ENCODE data around the gene MACROD1.

MACROD1 gene

GRCh38 chr11:64165842-64166635, at the start of gene MACROD1:
Gene MACROD1 (minus strand): TSS chr11:64166113. CDS start chr11:64165994, 119 bp downstream.
- peak; percentile 82 for DNase-seq

GRCh38 chr11:64211181-64211872, 45.4 kb upstream of the MACROD1 start:
- DNase-seq: no peak

- DNase-seq: no peak
Measured at GRCh38 chr11:64210301-64211020, 44.5 kb upstream of the MACROD1 start.

GRCh38 chr11:64209563-64209843, 43.6 kb upstream of the MACROD1 start:
- no peak for DNase-seq

GRCh38 chr11:64208796-64209562, 43.1 kb upstream of the MACROD1 start:
- DNase-seq: no peak

GRCh38 chr11:64208086-64208795, 42.3 kb upstream of the MACROD1 start:
- no peak for DNase-seq

- DNase-seq: no peak
Measured at GRCh38 chr11:64207256-64208085, 41.6 kb upstream of the MACROD1 start.

- DNase-seq: no peak
Measured at GRCh38 chr11:64206457-64207255, 40.7 kb upstream of the MACROD1 start, which contains the start of gene FERMT3. Gene FERMT3 (plus strand): TSS chr11:64206721. CDS start chr11:64207365, 644 bp downstream.

- peak; percentile 71 for DNase-seq
Measured at GRCh38 chr11:64204464-64204989, 38.6 kb upstream of the MACROD1 start.

- DNase-seq: no peak
Measured at GRCh38 chr11:64204080-64204440, 38.1 kb upstream of the MACROD1 start.

- no peak for DNase-seq
Measured at GRCh38 chr11:64203421-64204079, 37.6 kb upstream of the MACROD1 start.

- no peak for DNase-seq
Measured at GRCh38 chr11:64202992-64203391, 37.1 kb upstream of the MACROD1 start.

GRCh38 chr11:64201543-64201942, 35.6 kb upstream of the MACROD1 start:
- no peak for DNase-seq

GRCh38 chr11:64198511-64198910, 32.6 kb upstream of the MACROD1 start:
- DNase-seq: no peak

- no peak for DNase-seq
Measured at GRCh38 chr11:64196626-64197025, 30.7 kb upstream of the MACROD1 start.

GRCh38 chr11:64192434-64192833, 26.5 kb upstream of the MACROD1 start:
- DNase-seq: no peak

- DNase-seq: no peak
Measured at GRCh38 chr11:64186492-64187165, 20.7 kb upstream of the MACROD1 start.

- DNase-seq: peak; percentile 100
Measured at GRCh38 chr11:64185693-64186491, 20.0 kb upstream of the MACROD1 start, which contains the start of gene STIP1. Gene STIP1 (plus strand): TSS chr11:64186171. CDS start chr11:64186262, 91 bp downstream.
